CD14-positive monocyte (primary cell): ENCODE results near the gene FBRS. TPM values are rescaled to one million over a fixed set of nuclear protein-coding genes. Genes with fewer than 3 reads are reported as not detected.

ENCODE experiments used
- DNase-seq, 3 donors: peaks; one replicate each; pipeline ENCODE4 v3.0.0-alpha.2; 2011 to 2022
- H2AFZ ChIP-seq: 2 replicates; pipeline ENCODE4 v1.6.0; 2012; ENCODE audit warnings: mild to moderate bottlenecking, low read depth, low read length, inconsistent platforms; ENCODE audit not compliant: insufficient read depth, poor library complexity, severe bottlenecking
- H3K27ac ChIP-seq, 2 donors: 1 replicate in 1 of 2; 2 replicates in 1 of 2; pipeline ENCODE4 v1.5.1; 2012 to 2013; ENCODE audit warnings: low read length in 2 of 2, control low read depth in 1 of 2, inconsistent platforms in 1 of 2, low read depth in 1 of 2, mild to moderate bottlenecking in 1 of 2
- H3K27me3 ChIP-seq, 2 donors: one replicate each; pipeline versions ENCODE4 v1.6.0 to v1.6.1; 2011 to 2013; ENCODE audit warnings: low read length in 2 of 2; ENCODE audit not compliant: control insufficient read depth in 2 of 2, insufficient read depth in 2 of 2
- H3K36me3 ChIP-seq, 2 donors: replicated peaks in 1 of 2; 1 replicate in 1 of 2; 2 replicates in 1 of 2; pipeline versions ENCODE4 v1.5.1 to v1.6.1; 2012 to 2013; ENCODE audit warnings: low read length in 2 of 2, control low read depth in 1 of 2, inconsistent platforms in 1 of 2, mild to moderate bottlenecking in 1 of 2; ENCODE audit not compliant: insufficient read depth in 2 of 2, control insufficient read depth in 1 of 2
- H3K4me1 ChIP-seq, 2 donors: 1 replicate in 1 of 2; 2 replicates in 1 of 2; pipeline versions ENCODE4 v1.5.1 to v1.6.1; 2012 to 2013; ENCODE audit warnings: low read length in 2 of 2, control low read depth in 1 of 2, inconsistent platforms in 1 of 2, mild to moderate bottlenecking in 1 of 2, moderate library complexity in 1 of 2; ENCODE audit not compliant: insufficient read depth in 2 of 2, control insufficient read depth in 1 of 2
- H3K4me2 ChIP-seq: replicated peaks from 2 replicates; pipeline ENCODE3; 2012; ENCODE audit warnings: low read length, moderate library complexity, mild to moderate bottlenecking; ENCODE audit not compliant: poor library complexity, severe bottlenecking; ENCODE audit errors: extremely low read depth
- H3K4me3 ChIP-seq, 3 experiments: fragments of 200-600 bp in 1 of 3; sonication (generic) in 1 of 3; replicated peaks in 1 of 3; 1 replicate in 2 of 3; 2 replicates in 1 of 3; pipeline ENCODE4 v1.5.1; 2011 to 2013; ENCODE audit warnings: low read length in 3 of 3, mild to moderate bottlenecking in 3 of 3, control low read depth in 2 of 3, low read depth in 2 of 3, inconsistent platforms in 1 of 3, moderate library complexity in 1 of 3
- H3K79me2 ChIP-seq: 2 replicates; pipeline ENCODE4 v1.6.0; 2012; ENCODE audit warnings: mild to moderate bottlenecking, control low read depth, inconsistent platforms, low read length, moderate library complexity; ENCODE audit not compliant: insufficient read depth
- H3K9ac ChIP-seq: 2 replicates; pipeline ENCODE4 v1.6.0; 2017; ENCODE audit warnings: low read length, mild to moderate bottlenecking; ENCODE audit not compliant: insufficient read depth, poor library complexity, severe bottlenecking
- H3K9me3 ChIP-seq, 2 donors: replicated peaks in 1 of 2; 1 replicate in 1 of 2; 2 replicates in 1 of 2; pipeline versions ENCODE4 v1.5.1 to v1.6.1; 2012 to 2013; ENCODE audit warnings: low read length in 2 of 2, control low read depth in 1 of 2; ENCODE audit not compliant: control insufficient read depth in 1 of 2, insufficient read depth in 1 of 2
- H4K20me1 ChIP-seq: 2 replicates; pipeline ENCODE4 v1.6.0; 2012; ENCODE audit warnings: mild to moderate bottlenecking, low read length, control low read depth, moderate library complexity; ENCODE audit not compliant: insufficient read depth
- H3K27ac Mint-ChIP-seq, 7 donors: one replicate each; pipeline ENCODE4 v1.8.0; 2020; ENCODE audit warnings: mild to moderate bottlenecking in 7 of 7, mixed read lengths in 7 of 7, moderate library complexity in 6 of 7, inconsistent platforms in 2 of 7
- H3K27me3 Mint-ChIP-seq, 3 donors: one replicate each; pipeline ENCODE4 v1.8.0; 2021 to 2022; ENCODE audit warnings: low read depth in 3 of 3, mild to moderate bottlenecking in 3 of 3, mixed read lengths in 3 of 3, moderate library complexity in 3 of 3, inconsistent platforms in 1 of 3
- H3K36me3 Mint-ChIP-seq, 2 donors: one replicate each; pipeline ENCODE4 v1.8.0; 2020; ENCODE audit warnings: mixed read lengths in 2 of 2, inconsistent platforms in 1 of 2, mild to moderate bottlenecking in 1 of 2
- H3K4me1 Mint-ChIP-seq: one replicate; pipeline ENCODE4 v1.8.0; 2020; ENCODE audit warnings: mild to moderate bottlenecking, mixed read lengths
- H3K4me3 Mint-ChIP-seq, 2 donors: one replicate each; pipeline ENCODE4 v1.8.0; 2020; ENCODE audit warnings: mild to moderate bottlenecking in 2 of 2, mixed read lengths in 2 of 2, moderate library complexity in 1 of 2
- H3K9me3 Mint-ChIP-seq, 7 donors: one replicate each; pipeline ENCODE4 v1.8.0; 2020 to 2022; ENCODE audit warnings: mixed read lengths in 7 of 7, mild to moderate bottlenecking in 6 of 7, moderate library complexity in 6 of 7, inconsistent platforms in 2 of 7
- WGBS: methylation state at CpG from one replicate; pipeline ENCODE4 v1.1.5; 2013; ENCODE audit warnings: missing lambda C conversion rate; ENCODE audit not compliant: insufficient coverage; 5-methylcytosine and 5-hydroxymethylcytosine counted together
- intact Hi-C, 2 donors: fragments of 100-400 bp; cut with micrococcal nuclease; formaldehyde crosslinking; loops; one replicate each; pipeline versions ENCODE4 v1.15.0 to v1.15.1; 2023
- polyA plus RNA-seq, 3 donors: library from polyadenylated mRNA; depleted of rRNA in 1 of 3; unstranded in 2 of 3; stranded (reverse) in 1 of 3; fragments of 300-500 nt in 2 of 3; fragments of >200 nt in 1 of 3; fragmentation: Illumina TruSeq in 2 of 3; gene quantifications; 1 replicate in 2 of 3; 2 replicates in 1 of 3; pipeline ENCODE4 v1.2.3, GENCODE V29; 2012 to 2021
- TF ChIP-seq, protein P1 (sequence below): fragments of 200-600 bp; IDR thresholded peaks from one replicate; pipeline ENCODE4 v1.8.0; 2022; ENCODE audit warnings: antibody characterized with exemption, mild to moderate bottlenecking

The FBRS gene
- polyA plus RNA-seq, 3 donors = 1.4 to 44.8 (median 2.1) TPM

DNA sequence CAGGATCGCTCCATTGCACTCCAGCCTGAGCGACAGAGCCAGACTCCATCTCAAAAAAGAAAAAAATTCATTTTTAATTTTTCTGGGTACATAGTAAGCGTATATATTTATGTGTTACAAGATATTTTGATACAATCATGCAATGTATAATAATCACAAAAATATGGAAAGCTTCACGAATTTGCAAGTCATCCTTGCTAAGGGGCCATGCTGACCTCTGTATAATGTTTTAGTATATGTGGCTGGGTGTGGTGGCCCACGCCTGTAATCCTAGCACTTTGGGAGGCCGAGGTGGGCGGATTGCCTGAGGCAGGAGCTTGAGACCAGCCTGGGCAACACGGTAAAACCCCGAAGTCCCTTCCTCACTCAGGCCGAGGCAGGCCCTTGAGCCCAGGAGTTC, 16.9 kb downstream of the FBRS start:
- no peak for DNase-seq
- Histone ChIP-seq H2AFZ (no peak overlapping the region), H3K27ac (no peak overlapping the region), H3K4me2 (no peak overlapping the region), H3K36me3 (peaks cover 5 to 9% of the 10 kb centered on the region in 2 donors), H3K9me3 (no peaks in the 10 kb centered on the region), H3K27me3 (no peaks in the 10 kb centered on the region), H3K4me1 (no peaks in the 10 kb centered on the region), H4K20me1 (peaks cover 7% of the 10 kb centered on the region), H3K9ac (no peak overlapping the region), H3K4me3 (no peak overlapping the region), H3K79me2 (no peaks in the 10 kb centered on the region)
- no peaks in the 10 kb centered on the region for H3K9me3 Mint-ChIP-seq
- intact Hi-C loops = no loop called here
- 98% methylated on average over 6 of the region's 10 CpGs for WGBS
- H3K27ac Mint-ChIP-seq = no peak overlapping the region
- H3K27me3 Mint-ChIP-seq = peaks cover 0 to 3% (median 2%) of the 10 kb centered on the region in 3 donors
- H3K36me3 Mint-ChIP-seq = peaks cover 6 to 15% of the 10 kb centered on the region in 2 donors
- TF ChIP-seq, protein P1, sequence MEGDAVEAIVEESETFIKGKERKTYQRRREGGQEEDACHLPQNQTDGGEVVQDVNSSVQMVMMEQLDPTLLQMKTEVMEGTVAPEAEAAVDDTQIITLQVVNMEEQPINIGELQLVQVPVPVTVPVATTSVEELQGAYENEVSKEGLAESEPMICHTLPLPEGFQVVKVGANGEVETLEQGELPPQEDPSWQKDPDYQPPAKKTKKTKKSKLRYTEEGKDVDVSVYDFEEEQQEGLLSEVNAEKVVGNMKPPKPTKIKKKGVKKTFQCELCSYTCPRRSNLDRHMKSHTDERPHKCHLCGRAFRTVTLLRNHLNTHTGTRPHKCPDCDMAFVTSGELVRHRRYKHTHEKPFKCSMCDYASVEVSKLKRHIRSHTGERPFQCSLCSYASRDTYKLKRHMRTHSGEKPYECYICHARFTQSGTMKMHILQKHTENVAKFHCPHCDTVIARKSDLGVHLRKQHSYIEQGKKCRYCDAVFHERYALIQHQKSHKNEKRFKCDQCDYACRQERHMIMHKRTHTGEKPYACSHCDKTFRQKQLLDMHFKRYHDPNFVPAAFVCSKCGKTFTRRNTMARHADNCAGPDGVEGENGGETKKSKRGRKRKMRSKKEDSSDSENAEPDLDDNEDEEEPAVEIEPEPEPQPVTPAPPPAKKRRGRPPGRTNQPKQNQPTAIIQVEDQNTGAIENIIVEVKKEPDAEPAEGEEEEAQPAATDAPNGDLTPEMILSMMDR = no peak
- no peak overlapping the region for H3K4me3 Mint-ChIP-seq
- no peaks in the 10 kb centered on the region for H3K4me1 Mint-ChIP-seq

DNA sequence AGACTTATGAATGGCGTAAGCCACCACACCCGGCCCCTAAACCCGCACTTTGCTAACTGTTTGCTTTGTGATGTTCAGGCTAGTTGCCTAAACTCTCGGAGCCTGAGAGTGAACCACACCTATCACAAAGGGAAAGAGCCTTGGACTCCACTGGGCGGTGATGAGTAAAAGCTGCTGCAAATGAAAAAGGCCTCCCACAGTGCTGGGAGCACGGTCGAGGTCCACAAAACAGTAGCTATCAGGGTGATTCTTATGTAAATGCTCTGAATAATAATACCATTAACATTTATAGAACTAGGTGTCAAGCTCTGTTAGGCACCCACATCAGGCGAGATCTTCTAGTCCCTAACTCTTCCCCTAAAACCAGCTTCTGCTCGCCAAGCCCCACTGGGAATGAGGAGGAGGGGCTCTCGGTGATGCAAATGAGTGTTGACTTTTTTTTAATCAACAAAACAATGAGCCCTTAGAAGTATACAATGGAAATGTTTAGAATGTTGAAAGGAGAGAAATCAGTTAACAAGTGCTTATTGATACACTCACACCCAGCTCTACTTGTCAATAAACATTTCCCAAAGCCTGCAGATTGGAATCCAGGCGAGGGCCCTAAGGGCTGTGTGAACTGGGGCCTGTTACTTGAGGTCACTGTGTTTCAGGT, 19.8 kb downstream of the FBRS start:
- no peaks in the 10 kb centered on the region for H3K36me3 Mint-ChIP-seq
- Histone ChIP-seq H3K27me3 (no peaks in the 10 kb centered on the region), H4K20me1 (no peaks in the 10 kb centered on the region), H3K4me1 (no peaks in the 10 kb centered on the region), H3K4me3 (no peak overlapping the region), H3K9ac (no peak overlapping the region), H3K4me2 (no peak overlapping the region), H3K9me3 (no peaks in the 10 kb centered on the region), H2AFZ (no peak overlapping the region), H3K36me3 (no peaks in the 10 kb centered on the region), H3K27ac (no peak overlapping the region), H3K79me2 (no peaks in the 10 kb centered on the region)
- peaks cover 0 to 9% (median 8%) of the 10 kb centered on the region in 3 donors for H3K27me3 Mint-ChIP-seq
- no CpG with 5 or more reads among the region's 11 CpGs for WGBS
- no peak overlapping the region for H3K27ac Mint-ChIP-seq
- TF ChIP-seq, protein P1 = no peak
- H3K4me1 Mint-ChIP-seq = peaks cover 2% of the 10 kb centered on the region
- intact Hi-C loops = no loop called here
- DNase-seq = no peak
- peaks cover 0 to 3% (median 0%) of the 10 kb centered on the region in 7 donors for H3K9me3 Mint-ChIP-seq
- no peak overlapping the region for H3K4me3 Mint-ChIP-seq
